Spleen (tissue), 11 donors: ENCODE data around the gene NAXE. TPM values are rescaled to one million over a fixed set of nuclear protein-coding genes. Genes with fewer than 3 reads are reported as not detected.
"Not testable (repeated sequence)": the region's sequence is repeated elsewhere in the genome, so short reads cannot be mapped to it uniquely, and the experiment has no call there.

Source experiments
- DNase-seq: peaks from one replicate; pipeline ENCODE4 v3.0.0-alpha.2; 2020
- H3K27ac ChIP-seq, 8 donors: fragments of 200-600 bp; sonication (generic) in 7 of 8; 1 replicate in 4 of 8; 2 replicates in 4 of 8; pipeline versions ENCODE4 v1.5.0 to v1.8.0; 2016 to 2021; ENCODE audit warnings: inconsistent platforms in 4 of 8, mild to moderate bottlenecking in 4 of 8, moderate library complexity in 1 of 8
- H3K27me3 ChIP-seq, 7 donors: fragments of 200-600 bp; sonication (generic) in 6 of 7; replicated peaks in 1 of 7; 1 replicate in 4 of 7; 2 replicates in 3 of 7; pipeline versions ENCODE4 v1.5.0 to v1.8.0; 2016 to 2021; ENCODE audit warnings: inconsistent platforms in 3 of 7, mild to moderate bottlenecking in 1 of 7
- H3K36me3 ChIP-seq, 6 donors: fragments of 200-600 bp; sonication (generic) in 5 of 6; 1 replicate in 4 of 6; 2 replicates in 2 of 6; pipeline versions ENCODE4 v1.5.0 to v1.8.0; 2016 to 2021; ENCODE audit warnings: inconsistent platforms in 2 of 6
- H3K4me1 ChIP-seq, 6 donors: fragments of 200-600 bp; sonication (generic) in 5 of 6; 1 replicate in 3 of 6; 2 replicates in 3 of 6; pipeline versions ENCODE4 v1.5.0 to v1.8.0; 2016 to 2021; ENCODE audit warnings: inconsistent platforms in 3 of 6
- H3K4me3 ChIP-seq, 8 donors: fragments of 200-600 bp; sonication (generic) in 7 of 8; 1 replicate in 4 of 8; 2 replicates in 4 of 8; pipeline versions ENCODE4 v1.5.0 to v1.8.0; 2016 to 2021; ENCODE audit warnings: inconsistent platforms in 4 of 8, mild to moderate bottlenecking in 4 of 8, moderate library complexity in 2 of 8
- H3K9me3 ChIP-seq, 8 donors: fragments of 200-600 bp; sonication (generic) in 7 of 8; 1 replicate in 4 of 8; 2 replicates in 4 of 8; pipeline versions ENCODE4 v1.5.0 to v1.8.0; 2016 to 2021; ENCODE audit warnings: inconsistent platforms in 4 of 8
- CTCF ChIP-seq, 11 experiments: fragments of 200-600 bp in 7 of 11; fragments of 450-650 bp in 4 of 11; sonication (generic) in 4 of 11; IDR thresholded peaks in 8 of 11; conservative IDR thresholded peaks in 3 of 11; 1 replicate in 7 of 11; 2 replicates in 4 of 11; pipeline versions ENCODE4 v1.4.0 to v1.8.0; 2016 to 2021; ENCODE audit warnings: antibody characterized with exemption in 11 of 11, inconsistent platforms in 4 of 11, mild to moderate bottlenecking in 1 of 11
- POLR2A ChIP-seq, 3 donors: fragments of 450-650 bp; IDR thresholded peaks; one replicate each; pipeline ENCODE4 v1.5.1; 2017; ENCODE audit warnings: antibody characterized with exemption in 3 of 3, mild to moderate bottlenecking in 1 of 3
- POLR2AphosphoS5 ChIP-seq, 3 donors: sonication (generic); formaldehyde crosslinking; IDR thresholded peaks; one replicate each; pipeline ENCODE4 v1.5.1; 2017; ENCODE audit warnings: antibody characterized with exemption in 3 of 3
- WGBS, 5 donors: extraction: QIAGEN DNeasy Blood & Tissue Kit in 3 of 5; methylation state at CpG; one replicate each; pipeline versions ENCODE4 v1.1.5 to v1.1.7; 2013 to 2018; 5-methylcytosine and 5-hydroxymethylcytosine counted together
- intact Hi-C: fragments of 100-400 bp; cut with DNase I; formaldehyde crosslinking; loops from one replicate; pipeline ENCODE4 v1.15.0; 2023; ENCODE audit warnings: low total_unique reads
- polyA plus RNA-seq, 3 donors: library from polyadenylated mRNA; stranded (reverse); fragments of 200-250 nt; gene quantifications; one replicate each; pipeline ENCODE4 v1.2.1, GENCODE V29; 2013
- total RNA-seq, 7 donors: library from RNA; depleted of rRNA in 3 of 7; stranded (reverse); fragments of >200 nt in 3 of 7; fragmentation: NEBNext Ultra II Directional in 4 of 7; extraction: Animal tissue kit (Norgen Biotek cat#: 25700) in 4 of 7; gene quantifications; one replicate each; pipeline versions ENCODE4 v1.1.0 to v1.2.1, GENCODE V29; 2016 to 2021
- donor health status: healthy with polysubstance abuse.
- donor health status: DM: no; HTN: no; CAD: no; lungs with moderate emphysema.
- donor health status: DM: no; HTN: no; CAD: no.
- donor health status: Bipolar disorder and iron deficiency.
- donor health status: healthy.
- donor health status: DM: no; HTN: no; CAD: no.
- donor health status: DM: yes; HTN: yes; CAD: no.

NAXE gene
- total and polyA plus RNA-seq, 10 donors, result 34.7 to 74.7 (median 48.7) TPM

GRCh38 chr1:156608036-156608674, 16.6 kb downstream of the NAXE start:
- Histone ChIP-seq H3K36me3 (no peaks in the 10 kb centered on the region), H3K9me3 (no peaks in the 10 kb centered on the region), H3K27me3 (peaks cover 0 to 35% (median 0%) of the 10 kb centered on the region in 7 donors), H3K4me1 (peaks cover 6 to 25% (median 12%) of the 10 kb centered on the region in 6 donors), H3K4me3 (no peak overlapping the region), H3K27ac (peak overlapping the region in 1 of 8 donors; percentile 6)
- WGBS, 5 donors, result 27 to 35% (median 31%) methylated on average over 7 of the region's 7 CpGs
- intact Hi-C loops, result loop anchor here (5.0 to 10.0 kb wide), 2 partner anchors 123 to 156 kb away; no protein-coding TSS in a partner anchor
- DNase-seq, result no peak
- TF ChIP-seq POLR2A (IDR thresholded peaks at IDR 0.05), result no peak
- TF ChIP-seq CTCF (IDR thresholded peaks at IDR 0.05 in 8 of 11, conservative IDR thresholded peaks at IDR 0.05 in 3 of 11), result peak; percentile 48 to 86 (median 71)
- TF ChIP-seq POLR2AphosphoS5 (IDR thresholded peaks at IDR 0.05), result no peak

- no peak overlapping the region for H3K27ac ChIP-seq
- 43 to 49% (median 44%) methylated on average over 6 of the region's 6 CpGs for WGBS, 5 donors
- H3K9me3 ChIP-seq, result no peaks in the 10 kb centered on the region
- DNase-seq, result no peak
- intact Hi-C loops, result loop anchor here (5.0 to 10.0 kb wide), 2 partner anchors 124 to 157 kb away; no protein-coding TSS in a partner anchor
- H3K4me1 ChIP-seq, result peaks cover 6 to 25% (median 12%) of the 10 kb centered on the region in 6 donors
- peaks cover 0 to 36% (median 0%) of the 10 kb centered on the region in 7 donors for H3K27me3 ChIP-seq
- no peak overlapping the region for H3K4me3 ChIP-seq
- H3K36me3 ChIP-seq, result no peaks in the 10 kb centered on the region
- no peak for TF ChIP-seq POLR2A (IDR thresholded peaks at IDR 0.05)
- TF ChIP-seq CTCF (IDR thresholded peaks at IDR 0.05 in 8 of 11, conservative IDR thresholded peaks at IDR 0.05 in 3 of 11), result peak in 10 of 11 experiments; percentile 36 to 69 (median 52)
- peak in 1 of 3 donors; percentile 7 for TF ChIP-seq POLR2AphosphoS5 (IDR thresholded peaks at IDR 0.05)
These were observed 17.4 kb downstream of the NAXE start for GRCh38 chr1:156608981-156609380.

GRCh38 chr1:156610072-156610471, 18.5 kb downstream of the NAXE start:
- not testable (repeated sequence) for H3K27ac ChIP-seq, H3K9me3 ChIP-seq, DNase-seq, H3K4me3 ChIP-seq, H3K36me3 ChIP-seq
- H3K4me1 ChIP-seq, result peaks cover 6 to 25% (median 12%) of the 10 kb centered on the region in 6 donors
- intact Hi-C loops, result loop anchor here (5.0 kb wide), 1 partner anchor 223 kb away; no protein-coding TSS in a partner anchor
- peaks cover 0 to 36% (median 0%) of the 10 kb centered on the region in 7 donors for H3K27me3 ChIP-seq
- 89 to 93% (median 91%) methylated on average over 9 of the region's 9 CpGs for WGBS, 5 donors

DNA sequence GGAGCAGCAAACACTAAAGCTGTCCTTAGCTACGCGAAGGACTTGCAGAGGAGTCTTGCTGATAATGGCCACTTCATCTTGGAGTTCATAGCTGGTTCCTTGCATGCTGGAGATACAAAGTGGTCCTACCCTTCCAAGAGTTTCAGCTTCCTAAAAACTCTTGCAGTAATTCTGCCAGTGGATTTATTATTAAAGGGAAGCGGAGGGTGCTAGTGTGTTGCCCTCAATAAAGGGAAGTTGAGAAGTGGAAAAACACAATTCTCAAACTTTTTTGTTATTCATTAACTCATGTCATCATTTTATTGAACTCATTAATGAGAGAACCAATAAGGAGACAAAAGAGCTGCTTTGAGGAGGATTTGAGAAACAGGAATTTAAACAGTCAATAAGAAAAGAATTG, 21.1 kb downstream of the NAXE start:
- no peaks in the 10 kb centered on the region for H3K36me3 ChIP-seq
- 30 to 57% (median 45%) methylated on average over 3 of the region's 3 CpGs for WGBS, 5 donors
- H3K27ac ChIP-seq, result no peak overlapping the region
- TF ChIP-seq CTCF (IDR thresholded peaks at IDR 0.05 in 8 of 11, conservative IDR thresholded peaks at IDR 0.05 in 3 of 11), result no peak
- TF ChIP-seq POLR2AphosphoS5 (IDR thresholded peaks at IDR 0.05), result no peak
- TF ChIP-seq POLR2A (IDR thresholded peaks at IDR 0.05), result no peak
- H3K4me1 ChIP-seq, result peaks cover 6 to 14% (median 9%) of the 10 kb centered on the region in 6 donors
- no peak overlapping the region for H3K4me3 ChIP-seq
- intact Hi-C loops, result loop anchor here (5.0 kb wide), 1 partner anchor 225 kb away; no protein-coding TSS in a partner anchor
- no peaks in the 10 kb centered on the region for H3K9me3 ChIP-seq
- peaks cover 0 to 53% (median 0%) of the 10 kb centered on the region in 7 donors for H3K27me3 ChIP-seq
- DNase-seq, result no peak
